Mesendoderm (in vitro differentiated cells): ENCODE measurements around the gene CCDC97.

Experiments
- DNase-seq: peaks from one replicate; pipeline ENCODE4 v3.0.0; 2013
- H2AK5ac ChIP-seq: 2 replicates; pipeline ENCODE4 v1.6.1; 2013; ENCODE audit warnings: low read length, inconsistent platforms
- H2BK120ac ChIP-seq: 2 replicates; pipeline ENCODE4 v1.6.1; 2013; ENCODE audit warnings: low read depth, mild to moderate bottlenecking, low read length, moderate library complexity, mixed read lengths
- H2BK15ac ChIP-seq: replicated peaks from 2 replicates; pipeline ENCODE4 v1.6.1; 2013; ENCODE audit warnings: low read depth, mild to moderate bottlenecking, moderate library complexity
- H2BK5ac ChIP-seq: 2 replicates; pipeline ENCODE4 v1.6.1; 2013; ENCODE audit warnings: low read length, inconsistent platforms
- H3K18ac ChIP-seq: 2 replicates; pipeline ENCODE4 v1.6.1; 2013; ENCODE audit warnings: mild to moderate bottlenecking, low read length, mixed read lengths
- H3K23ac ChIP-seq: one replicate; pipeline ENCODE4 v1.6.1; 2013; ENCODE audit warnings: low read length
- H3K27ac ChIP-seq: 2 replicates; pipeline ENCODE4 v1.5.1; 2013; ENCODE audit warnings: low read depth, mild to moderate bottlenecking, inconsistent platforms, low read length, moderate library complexity
- H3K27me3 ChIP-seq: 2 replicates; pipeline ENCODE4 v1.6.1; 2013; ENCODE audit warnings: low read length, control low read depth, mild to moderate bottlenecking, inconsistent platforms; ENCODE audit not compliant: insufficient read depth, poor library complexity
- H3K36me3 ChIP-seq: 2 replicates; pipeline ENCODE4 v1.6.1; 2013; ENCODE audit warnings: low read length, inconsistent platforms; ENCODE audit not compliant: control insufficient read depth, insufficient read depth
- H3K4ac ChIP-seq: one replicate; pipeline ENCODE4 v1.6.1; 2013; ENCODE audit warnings: low read depth, mild to moderate bottlenecking, low read length, moderate library complexity
- H3K4me1 ChIP-seq: 2 replicates; pipeline ENCODE4 v1.6.1; 2013; ENCODE audit warnings: low read depth, low read length, inconsistent platforms; ENCODE audit not compliant: control insufficient read depth
- H3K4me2 ChIP-seq: 2 replicates; pipeline ENCODE4 v1.6.1; 2013; ENCODE audit warnings: low read length
- H3K4me3 ChIP-seq: 2 replicates; pipeline ENCODE4 v1.5.1; 2013; ENCODE audit warnings: mild to moderate bottlenecking, low read length
- H3K56ac ChIP-seq: one replicate; pipeline ENCODE4 v1.6.1; 2013; ENCODE audit warnings: low read length
- H3K79me1 ChIP-seq: 2 replicates; pipeline ENCODE4 v1.6.1; 2013; ENCODE audit warnings: low read length, inconsistent platforms
- H3K79me2 ChIP-seq: 2 replicates; pipeline ENCODE4 v1.6.1; 2013; ENCODE audit warnings: mild to moderate bottlenecking, low read length; ENCODE audit not compliant: control insufficient read depth, insufficient read depth
- H3K9ac ChIP-seq: 2 replicates; pipeline ENCODE4 v1.6.1; 2013; ENCODE audit warnings: low read length, inconsistent platforms
- H4K5ac ChIP-seq: one replicate; pipeline ENCODE4 v1.6.1; 2013; ENCODE audit warnings: low read length
- H4K8ac ChIP-seq: one replicate; pipeline ENCODE4 v1.6.1; 2013; ENCODE audit warnings: low read depth, mild to moderate bottlenecking, control low read depth, low read length, moderate library complexity
- WGBS: extraction: QIAGEN DNeasy Blood & Tissue Kit; methylation state at CpG from one replicate; pipeline ENCODE4 v1.1.7; 2013; ENCODE audit warnings: low lambda C conversion rate, missing lambda C conversion rate; ENCODE audit not compliant: insufficient coverage; ENCODE audit errors: extremely low coverage; 5-methylcytosine and 5-hydroxymethylcytosine counted together

CCDC97 gene

DNA sequence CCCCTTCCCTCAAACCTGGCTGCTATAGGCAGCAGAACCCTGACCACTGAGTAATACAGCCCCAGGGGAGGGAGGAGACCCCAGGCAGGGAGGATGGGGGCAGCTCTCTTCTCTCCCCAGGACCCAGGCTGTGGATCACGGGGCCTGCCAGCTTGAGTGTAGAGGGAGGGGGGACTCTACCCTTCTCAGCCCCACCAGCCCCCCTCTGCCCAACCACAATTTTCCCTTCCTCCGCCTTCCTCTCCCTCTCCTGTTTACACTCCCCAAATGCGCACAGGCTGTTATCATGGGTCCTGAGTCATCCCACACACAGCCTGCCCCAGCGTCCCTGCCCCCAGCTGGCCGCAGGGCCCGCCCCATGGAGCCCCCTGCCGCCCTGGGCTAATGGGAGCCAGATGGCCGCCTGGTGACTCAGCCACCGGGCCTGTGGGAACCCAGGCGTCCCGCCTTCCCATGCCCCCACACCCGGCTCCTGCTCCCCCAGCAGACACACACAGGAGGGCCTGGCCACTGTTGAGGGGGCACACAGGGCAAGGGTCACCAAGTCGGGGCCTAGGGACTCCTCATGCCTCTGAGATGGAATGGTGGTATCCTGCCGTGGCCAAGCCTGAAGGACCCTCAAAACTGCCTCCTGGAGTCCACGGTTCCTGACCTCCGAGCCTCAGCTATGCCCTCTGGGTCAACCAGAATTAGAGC is 13.6 kb downstream of the CCDC97 start:
- Histone ChIP-seq H3K79me2 (peaks cover 2% of the 10 kb centered on the region), H3K4ac (peak overlapping the region; percentile 97), H3K79me1 (peaks cover 4% of the 10 kb centered on the region), H2BK5ac (peak overlapping the region; percentile 95), H2AK5ac (peak overlapping the region; percentile 40), H3K27ac (peak overlapping the region; percentile 99), H3K18ac (peak overlapping the region; percentile 89), H3K27me3 (no peaks in the 10 kb centered on the region), H3K23ac (peak overlapping the region; percentile 59), H3K56ac (peak overlapping the region; percentile 70), H3K4me3 (no peak overlapping the region), H4K8ac (peak overlapping the region; percentile 28), H2BK120ac (peak overlapping the region; percentile 74), H2BK15ac (no peak overlapping the region), H3K4me2 (no peak overlapping the region), H3K4me1 (peaks cover 39% of the 10 kb centered on the region), H4K5ac (peak overlapping the region; percentile 10), H3K9ac (peak overlapping the region; percentile 53), H3K36me3 (peaks cover 6% of the 10 kb centered on the region)
- DNase-seq: peak; percentile 90
- no CpG with 5 or more reads among the region's 16 CpGs for WGBS

GRCh38 chr19:41324231-41324702 is 14.3 kb downstream of the CCDC97 start:
- Histone ChIP-seq H3K79me2 (peaks cover 2% of the 10 kb centered on the region), H3K4me2 (no peak overlapping the region), H3K9ac (peak overlapping the region; percentile 53), H3K27ac (peak overlapping the region; percentile 99), H2BK5ac (peak overlapping the region; percentile 86), H2AK5ac (peak overlapping the region; percentile 5), H3K23ac (no peak overlapping the region), H3K4ac (peak overlapping the region; percentile 97), H3K4me3 (no peak overlapping the region), H2BK15ac (no peak overlapping the region), H3K18ac (peak overlapping the region; percentile 83), H3K56ac (peak overlapping the region; percentile 70), H4K8ac (peak overlapping the region; percentile 28), H3K36me3 (peaks cover 3% of the 10 kb centered on the region), H3K4me1 (peaks cover 39% of the 10 kb centered on the region), H3K79me1 (peaks cover 2% of the 10 kb centered on the region), H2BK120ac (peak overlapping the region; percentile 74), H4K5ac (peak overlapping the region; percentile 64), H3K27me3 (no peaks in the 10 kb centered on the region)
- no CpG with 5 or more reads among the region's 7 CpGs for WGBS
- peak; percentile 64 for DNase-seq

DNA sequence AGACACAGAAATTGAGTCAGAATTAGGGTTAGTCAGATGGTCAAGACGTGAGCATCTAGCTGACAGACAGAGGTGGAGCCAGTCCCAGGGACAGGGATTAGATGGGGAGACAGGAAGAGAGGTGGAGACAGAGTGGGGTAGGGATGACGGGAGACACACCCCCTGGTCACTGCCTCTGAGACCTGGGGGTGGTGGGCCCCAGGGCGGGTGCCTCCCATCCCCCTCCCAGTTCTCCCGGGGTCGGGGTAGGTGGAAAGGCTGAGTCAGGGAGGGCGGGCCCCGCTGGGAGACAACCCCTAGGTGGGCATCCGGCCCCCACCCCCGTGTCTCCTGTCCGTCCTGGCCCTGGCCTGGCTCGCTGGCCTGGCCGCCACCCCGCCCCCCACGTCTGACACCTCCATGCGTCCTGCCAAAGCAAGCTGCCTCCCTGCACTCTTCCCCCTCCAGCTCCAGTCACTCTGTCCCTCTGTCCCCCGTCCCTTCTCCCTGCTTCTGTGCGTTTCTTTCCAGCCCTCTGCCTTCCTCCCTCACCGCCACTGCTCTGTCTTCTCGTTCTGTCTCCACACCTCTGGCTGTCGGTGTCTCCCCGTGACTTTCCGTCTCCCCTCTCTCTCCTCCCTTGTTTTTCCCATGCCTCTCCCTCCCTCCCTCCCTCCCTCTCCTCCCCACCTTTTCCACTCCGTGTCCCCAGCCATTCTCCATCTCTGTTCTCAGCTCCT is 15.1 kb downstream of the CCDC97 start:
- H3K27ac ChIP-seq: peak overlapping the region; percentile 99
- H3K56ac ChIP-seq: peak overlapping the region; percentile 95
- no peak overlapping the region for H4K5ac ChIP-seq
- peaks cover 1% of the 10 kb centered on the region for H3K36me3 ChIP-seq
- H3K18ac ChIP-seq: peak overlapping the region; percentile 86
- H3K23ac ChIP-seq: peak overlapping the region; percentile 48
- peaks cover 2% of the 10 kb centered on the region for H3K79me1 ChIP-seq
- H3K4me3 ChIP-seq: no peak overlapping the region
- H3K4me2 ChIP-seq: peak overlapping the region; percentile 56
- no CpG with 5 or more reads among the region's 23 CpGs for WGBS
- H2BK15ac ChIP-seq: no peak overlapping the region
- peak overlapping the region; percentile 57 for H2AK5ac ChIP-seq
- peak; percentile 99 for DNase-seq
- H3K9ac ChIP-seq: peak overlapping the region; percentile 70
- peak overlapping the region; percentile 30 for H4K8ac ChIP-seq
- peaks cover 39% of the 10 kb centered on the region for H3K4me1 ChIP-seq
- peaks cover 2% of the 10 kb centered on the region for H3K79me2 ChIP-seq
- peak overlapping the region; percentile 86 for H2BK120ac ChIP-seq
- peak overlapping the region; percentile 100 for H2BK5ac ChIP-seq
- peak overlapping the region; percentile 92 for H3K4ac ChIP-seq
- H3K27me3 ChIP-seq: no peaks in the 10 kb centered on the region

- peak overlapping the region; percentile 95 for H3K56ac ChIP-seq
- no peak overlapping the region for H4K5ac ChIP-seq
- H2BK120ac ChIP-seq: peak overlapping the region; percentile 86
- DNase-seq: no peak
- H3K79me1 ChIP-seq: peaks cover 2% of the 10 kb centered on the region
- H3K27ac ChIP-seq: peak overlapping the region; percentile 99
- H3K23ac ChIP-seq: no peak overlapping the region
- H2BK5ac ChIP-seq: peak overlapping the region; percentile 100
- peak overlapping the region; percentile 39 for H3K4me2 ChIP-seq
- peak overlapping the region; percentile 92 for H3K4ac ChIP-seq
- H2BK15ac ChIP-seq: no peak overlapping the region
- peak overlapping the region; percentile 86 for H3K18ac ChIP-seq
- H3K36me3 ChIP-seq: peaks cover 1% of the 10 kb centered on the region
- H3K4me1 ChIP-seq: peaks cover 39% of the 10 kb centered on the region
- no peaks in the 10 kb centered on the region for H3K27me3 ChIP-seq
- no peak overlapping the region for H3K4me3 ChIP-seq
- peak overlapping the region; percentile 70 for H3K9ac ChIP-seq
- no CpG with 5 or more reads among the region's 10 CpGs for WGBS
- peak overlapping the region; percentile 57 for H2AK5ac ChIP-seq
- H3K79me2 ChIP-seq: peaks cover 2% of the 10 kb centered on the region
- peak overlapping the region; percentile 30 for H4K8ac ChIP-seq
Observed at GRCh38 chr19:41325640-41325946, 15.6 kb downstream of the CCDC97 start.

DNA sequence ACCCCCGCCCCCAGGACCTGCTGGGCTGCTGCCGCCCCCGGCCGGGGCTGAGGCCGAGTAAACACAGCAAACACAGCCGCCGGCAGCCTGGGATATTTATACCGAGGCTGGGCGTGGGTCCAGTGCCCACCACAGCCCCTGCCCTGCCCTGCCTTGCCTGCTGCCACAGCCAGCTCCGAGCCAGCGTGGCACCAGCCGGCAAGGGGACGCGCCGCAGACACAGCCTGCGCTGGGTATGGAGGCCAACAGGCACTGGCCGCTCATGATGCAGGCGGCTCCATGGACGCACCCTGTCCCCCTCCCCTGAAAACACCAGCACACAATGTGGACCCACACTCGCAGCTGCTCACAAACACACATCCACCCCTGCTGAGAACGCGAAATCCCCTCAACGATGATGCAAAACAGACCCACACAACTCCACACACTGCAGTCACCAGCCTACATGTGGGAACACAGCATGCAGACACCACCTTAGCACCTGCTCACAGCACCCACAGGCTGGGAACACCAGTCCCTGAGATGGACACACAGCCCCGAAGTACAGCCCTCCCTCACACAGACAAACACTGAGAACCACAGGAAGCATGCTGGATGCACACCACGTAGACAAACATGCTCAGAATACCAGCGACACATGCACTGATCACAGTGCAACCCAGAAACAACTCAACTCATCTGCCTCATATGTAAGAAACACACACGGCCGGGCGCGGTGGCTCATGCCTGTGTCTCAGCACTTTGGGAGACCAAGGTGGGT is 16.2 kb downstream of the CCDC97 start:
- Histone ChIP-seq H3K56ac (peak overlapping the region; percentile 95), H3K4me3 (no peak overlapping the region), H3K27ac (peak overlapping the region; percentile 99), H3K4ac (peak overlapping the region; percentile 92), H3K79me2 (peaks cover 2% of the 10 kb centered on the region), H2BK5ac (peak overlapping the region; percentile 100), H3K23ac (peak overlapping the region; percentile 66), H2BK120ac (peak overlapping the region; percentile 86), H4K5ac (peak overlapping the region; percentile 96), H4K8ac (no peak overlapping the region), H3K18ac (peak overlapping the region; percentile 86), H2BK15ac (no peak overlapping the region), H3K9ac (peak overlapping the region; percentile 70), H2AK5ac (peak overlapping the region; percentile 99), H3K36me3 (peaks cover 1% of the 10 kb centered on the region), H3K4me1 (peaks cover 38% of the 10 kb centered on the region), H3K27me3 (no peaks in the 10 kb centered on the region), H3K4me2 (peak overlapping the region; percentile 39), H3K79me1 (peaks cover 2% of the 10 kb centered on the region)
- WGBS: no CpG with 5 or more reads among the region's 30 CpGs
- DNase-seq: no peak
